ENCODE measurements around the gene MYBPH.

DNA sequence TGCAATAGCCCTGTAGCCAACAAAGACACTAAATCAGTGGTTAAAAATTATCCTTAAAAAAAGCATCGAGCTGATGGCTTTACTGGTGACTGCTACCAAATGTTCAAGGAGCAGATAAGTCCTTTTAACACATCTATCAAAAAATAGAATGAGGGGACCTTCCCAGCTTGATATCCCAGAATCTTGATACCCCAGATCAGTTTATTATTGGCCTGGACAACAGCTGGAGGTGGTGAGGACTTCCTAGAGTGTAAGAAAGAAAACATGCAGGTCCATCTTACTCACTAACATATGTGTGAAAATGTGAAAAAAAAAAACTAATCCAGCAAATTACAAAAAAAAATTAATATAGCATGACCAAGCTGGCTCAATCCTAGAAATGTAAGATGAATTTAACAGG, 32.6 kb upstream of the MYBPH start:
- TF ChIP-seq, protein P1, sequence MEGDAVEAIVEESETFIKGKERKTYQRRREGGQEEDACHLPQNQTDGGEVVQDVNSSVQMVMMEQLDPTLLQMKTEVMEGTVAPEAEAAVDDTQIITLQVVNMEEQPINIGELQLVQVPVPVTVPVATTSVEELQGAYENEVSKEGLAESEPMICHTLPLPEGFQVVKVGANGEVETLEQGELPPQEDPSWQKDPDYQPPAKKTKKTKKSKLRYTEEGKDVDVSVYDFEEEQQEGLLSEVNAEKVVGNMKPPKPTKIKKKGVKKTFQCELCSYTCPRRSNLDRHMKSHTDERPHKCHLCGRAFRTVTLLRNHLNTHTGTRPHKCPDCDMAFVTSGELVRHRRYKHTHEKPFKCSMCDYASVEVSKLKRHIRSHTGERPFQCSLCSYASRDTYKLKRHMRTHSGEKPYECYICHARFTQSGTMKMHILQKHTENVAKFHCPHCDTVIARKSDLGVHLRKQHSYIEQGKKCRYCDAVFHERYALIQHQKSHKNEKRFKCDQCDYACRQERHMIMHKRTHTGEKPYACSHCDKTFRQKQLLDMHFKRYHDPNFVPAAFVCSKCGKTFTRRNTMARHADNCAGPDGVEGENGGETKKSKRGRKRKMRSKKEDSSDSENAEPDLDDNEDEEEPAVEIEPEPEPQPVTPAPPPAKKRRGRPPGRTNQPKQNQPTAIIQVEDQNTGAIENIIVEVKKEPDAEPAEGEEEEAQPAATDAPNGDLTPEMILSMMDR (IDR thresholded peaks at IDR 0.05), result no peak
- TF ChIP-seq POLR2A (IDR thresholded peaks at IDR 0.05), result no peak
- no peak for TF ChIP-seq EP300 (IDR thresholded peaks at IDR 0.05)
